A549 (cell line): ENCODE data around the gene SCUBE1.

Source experiments
- CTCF ChIP-seq: fragments of >200 bp; sonication (Bioruptor Twin); formaldehyde crosslinking; IDR thresholded peaks from 3 replicates; pipeline ENCODE4 v1.5.1; 2016
- FOSB ChIP-seq: fragments of 250-450 bp; sonication (Bioruptor Pico); IDR thresholded peaks from 2 replicates; pipeline ENCODE4 v1.5.0; 2020; ENCODE audit warnings: mild to moderate bottlenecking, moderate library complexity
- FOSL2 ChIP-seq, 2 experiments: fragments of 450-650 bp in 1 of 2; fragments of >200 bp in 1 of 2; sonication (Bioruptor Twin) in 1 of 2; formaldehyde crosslinking; IDR thresholded peaks; 2 replicates each; pipeline versions ENCODE4 v1.5.0 to v1.6.1; 2016 to 2020; ENCODE audit warnings: mild to moderate bottlenecking in 1 of 2, moderate library complexity in 1 of 2
- MAX ChIP-seq: IDR thresholded peaks from 2 replicates; pipeline ENCODE4 v1.6.1; 2012
- NPAS2 ChIP-seq: fragments of 250-450 bp; sonication (Bioruptor Pico); IDR thresholded peaks from 2 replicates; pipeline ENCODE4 v1.8.0; 2022; ENCODE audit warnings: mild to moderate bottlenecking, moderate library complexity, borderline replicate concordance
- POLR2A ChIP-seq: IDR thresholded peaks from 2 replicates; pipeline ENCODE4 v1.6.1; 2012; ENCODE audit warnings: mild to moderate bottlenecking, low read length
- RCOR1 ChIP-seq: fragments of 150-350 bp; IDR thresholded peaks from 2 replicates; pipeline ENCODE4 v1.6.1; 2014; ENCODE audit warnings: antibody characterized with exemption, low read length, low read depth
- ZFP36 ChIP-seq: fragments of 450-650 bp; IDR thresholded peaks from 2 replicates; pipeline ENCODE4 v1.6.1; 2014; ENCODE audit warnings: borderline replicate concordance; ENCODE audit not compliant: partially characterized antibody
- ZNF302 ChIP-seq: fragments of 250-450 bp; sonication (Bioruptor Pico); IDR thresholded peaks from 2 replicates; pipeline ENCODE4 v1.9.0; 2021; ENCODE audit warnings: inconsistent platforms, mild to moderate bottlenecking, moderate library complexity

DNA sequence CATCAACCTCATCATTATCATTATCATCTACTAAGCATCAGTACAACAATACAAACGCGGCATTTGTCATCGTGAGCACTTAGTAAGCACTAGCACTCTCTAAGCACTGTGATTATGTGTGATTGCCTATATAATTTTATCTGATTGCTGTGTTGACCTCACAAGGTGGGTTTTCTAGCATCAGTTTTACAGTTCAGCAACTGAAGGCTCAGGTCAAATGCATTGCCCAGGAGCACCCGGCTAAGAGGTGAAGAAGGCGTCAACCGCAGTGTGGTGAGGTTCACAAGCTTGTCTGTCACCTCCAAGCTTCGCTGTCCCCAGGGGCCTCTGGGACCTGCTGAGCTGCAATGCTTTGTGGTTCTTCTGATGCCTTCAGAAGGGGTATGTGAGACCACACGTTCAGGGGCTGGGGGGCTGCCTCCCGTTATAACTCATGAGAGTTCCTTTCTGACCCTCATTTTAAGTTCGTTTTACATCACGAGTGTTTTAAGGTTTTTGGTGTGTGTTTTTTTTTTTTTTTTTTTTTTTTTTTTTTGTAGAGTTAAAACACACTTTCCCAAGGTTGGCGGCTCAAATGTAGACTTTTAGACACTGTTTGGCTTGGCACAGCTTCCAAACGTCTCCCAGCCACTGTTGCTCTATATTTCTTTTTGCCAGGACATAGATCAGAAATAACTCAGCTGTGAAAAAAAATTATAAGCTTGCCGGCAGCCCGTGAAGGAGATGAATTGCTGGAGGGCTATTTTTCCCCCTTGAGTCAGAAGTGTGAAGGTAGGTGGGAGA, 33.8 kb upstream of the SCUBE1 start:
- TF ChIP-seq CTCF (no peak), ZNF302 (CRISPR knock-in tag) (no peak), RCOR1 (no peak), MAX (no peak), POLR2A (no peak), FOSB (CRISPR knock-in tag) (no peak), NPAS2 (CRISPR knock-in tag) (no peak), FOSL2 (IDR thresholded peaks at IDR 0.05) (no peak), FOSL2 (CRISPR knock-in tag; IDR thresholded peaks at IDR 0.05) (no peak), ZFP36 (no peak)
